Muscle of back (tissue), 11 donors: ENCODE measurements around the gene LHX6. TPM values are rescaled to one million over a fixed set of nuclear protein-coding genes. Genes with fewer than 3 reads are reported as not detected.

Experiments
- DNase-seq, 3 donors: peaks; one replicate each; pipeline versions ENCODE4 v3.0.0 to v3.0.0-alpha.2; 2013
- polyA plus RNA-seq, 10 donors: library from polyadenylated mRNA; unstranded; fragments of 120-200 nt; gene quantifications; one replicate each; pipeline ENCODE4 v1.2.1, GENCODE V29; 2013; ENCODE audit not compliant: insufficient read length in 10 of 10

LHX6 gene
- polyA plus RNA-seq, 10 donors = 3.3 to 6.8 (median 4.7) TPM

GRCh38 chr9:122216798-122217418 lies 11.8 kb downstream of the LHX6 start:
- no peak for DNase-seq

GRCh38 chr9:122216138-122216797 lies 12.5 kb downstream of the LHX6 start:
- no peak for DNase-seq

GRCh38 chr9:122215663-122216062 lies 13.1 kb downstream of the LHX6 start:
- DNase-seq = no peak

- DNase-seq = no peak
Measured at GRCh38 chr9:122214507-122214906, 14.2 kb downstream of the LHX6 start.

GRCh38 chr9:122213589-122214413 lies 15.0 kb downstream of the LHX6 start:
- peak in 1 of 3 donors; percentile 52 for DNase-seq

- no peak for DNase-seq
Measured at GRCh38 chr9:122213102-122213588, 15.6 kb downstream of the LHX6 start.

- no peak for DNase-seq
Measured at GRCh38 chr9:122212473-122213004, 16.2 kb downstream of the LHX6 start.

- DNase-seq = no peak
Measured at GRCh38 chr9:122209451-122209850, 19.3 kb downstream of the LHX6 start.

- no peak for DNase-seq
Measured at GRCh38 chr9:122207096-122207495, 21.7 kb downstream of the LHX6 start.

GRCh38 chr9:122206118-122207046 lies 22.4 kb downstream of the LHX6 start:
- DNase-seq = peak in 2 of 3 donors; percentile 50 to 52

- no peak for DNase-seq
Measured at GRCh38 chr9:122205176-122205575, 23.6 kb downstream of the LHX6 start.

- DNase-seq = no peak
Measured at GRCh38 chr9:122204491-122204890, 24.3 kb downstream of the LHX6 start.

- peak in 1 of 3 donors; percentile 65 for DNase-seq
Measured at GRCh38 chr9:122204055-122204454, 24.7 kb downstream of the LHX6 start.

- no peak for DNase-seq
Measured at GRCh38 chr9:122202111-122202510, 26.6 kb downstream of the LHX6 start.

- DNase-seq = no peak
Measured at GRCh38 chr9:122201641-122202040, 27.1 kb downstream of the LHX6 start.

- peak in 2 of 3 donors; percentile 46 to 61 for DNase-seq
Measured at GRCh38 chr9:122200960-122201595, 27.7 kb downstream of the LHX6 start.

GRCh38 chr9:122197882-122198281 lies 30.9 kb downstream of the LHX6 start:
- no peak for DNase-seq

GRCh38 chr9:122197426-122197825 lies 31.3 kb downstream of the LHX6 start:
- no peak for DNase-seq

- no peak for DNase-seq
Measured at GRCh38 chr9:122195875-122196274, 32.9 kb downstream of the LHX6 start.

- DNase-seq = no peak
Measured at GRCh38 chr9:122193651-122194050, 35.1 kb downstream of the LHX6 start.
